SK-N-SH (cell line): ENCODE data around the gene SORCS3. TPM values are rescaled to one million over a fixed set of nuclear protein-coding genes. Genes with fewer than 3 reads are reported as not detected.

Source experiments
- CTCF ChIA-PET: fragments of 300-600, 350-600 bp; formaldehyde crosslinking; extraction: SDS; loops from one replicate; lab custom pipeline; 2021; lab: Yijun Ruan, JAX
- POLR2A ChIA-PET: fragments of 350-600 bp; sonication (Branson Sonifier 250); formaldehyde crosslinking; extraction: SDS; loops from one replicate; lab custom pipeline; 2020; ENCODE audit warnings: antibody characterized with exemption, inconsistent platforms; lab: Yijun Ruan, JAX
- DNase-seq: peaks from one replicate; pipeline ENCODE4 v3.0.0; 2012
- H2AFZ ChIP-seq: fragments of 200-600 bp; sonication (generic); 2 replicates; pipeline ENCODE4 v1.8.1; 2016; ENCODE audit warnings: antibody characterized with exemption, mild to moderate bottlenecking, low read depth
- H3F3A ChIP-seq: fragments of 200-600 bp; sonication (generic); replicated peaks from 2 replicates; pipeline ENCODE3; 2016; ENCODE audit warnings: antibody characterized with exemption, mild to moderate bottlenecking; ENCODE audit not compliant: insufficient read depth
- H3K27ac ChIP-seq, 2 experiments: fragments of 200-500 bp in 1 of 2; fragments of 200-600 bp in 1 of 2; sonication (Bioruptor generic) in 1 of 2; sonication (generic), shearing (Covaris generic) in 1 of 2; 2 replicates each; pipeline versions ENCODE4 v1.5.1 to v1.6.1; 2014 to 2016; ENCODE audit warnings: low read depth in 2 of 2, inconsistent platforms in 1 of 2, low read length in 1 of 2, mild to moderate bottlenecking in 1 of 2, mixed read lengths in 1 of 2
- H3K27me3 ChIP-seq: fragments of 200-600 bp; sonication (generic), shearing (Covaris generic); 2 replicates; pipeline ENCODE4 v1.6.1; 2016; ENCODE audit warnings: mixed run types; ENCODE audit not compliant: insufficient read depth
- H3K36me3 ChIP-seq, 2 experiments: fragments of 200-500 bp in 1 of 2; fragments of 200-600 bp in 1 of 2; sonication (Bioruptor generic) in 1 of 2; sonication (generic) in 1 of 2; replicated peaks in 1 of 2; 2 replicates each; pipeline versions ENCODE3 to v1.5.1; 2014 to 2016; ENCODE audit warnings: low read length in 1 of 2, mild to moderate bottlenecking in 1 of 2; ENCODE audit not compliant: insufficient read depth in 2 of 2, control insufficient read depth in 1 of 2
- H3K4me1 ChIP-seq, 2 experiments: fragments of 200-500 bp in 1 of 2; fragments of 200-600 bp in 1 of 2; sonication (Bioruptor generic) in 1 of 2; sonication (generic), shearing (Covaris generic) in 1 of 2; 2 replicates each; pipeline versions ENCODE4 v1.5.1 to v1.6.1; 2014 to 2016; ENCODE audit warnings: low read depth in 1 of 2, low read length in 1 of 2, mixed run types in 1 of 2; ENCODE audit not compliant: insufficient read depth in 2 of 2, control insufficient read depth in 1 of 2
- H3K4me2 ChIP-seq: fragments of 200-600 bp; sonication (generic), shearing (Covaris generic); 2 replicates; pipeline ENCODE4 v1.6.1; 2017; ENCODE audit warnings: mixed run types
- H3K4me3 ChIP-seq, 2 experiments: fragments of 200-500 bp in 1 of 2; fragments of 200-600 bp in 1 of 2; sonication (Bioruptor generic) in 1 of 2; sonication (generic), shearing (Covaris generic) in 1 of 2; 2 replicates each; pipeline versions ENCODE4 v1.5.1 to v1.8.1; 2014 to 2016; ENCODE audit warnings: low read depth in 2 of 2, inconsistent platforms in 1 of 2, low read length in 1 of 2, mild to moderate bottlenecking in 1 of 2, mixed read lengths in 1 of 2, moderate library complexity in 1 of 2
- H3K79me2 ChIP-seq: fragments of 200-600 bp; sonication (generic); 2 replicates; pipeline ENCODE4 v1.8.1; 2017; ENCODE audit warnings: mild to moderate bottlenecking; ENCODE audit not compliant: insufficient read depth
- H3K9ac ChIP-seq: fragments of 200-600 bp; sonication (generic); 2 replicates; pipeline ENCODE4 v1.6.1; 2017; ENCODE audit warnings: mixed run types
- H3K9me2 ChIP-seq: fragments of 200-600 bp; sonication (generic); 2 replicates; pipeline ENCODE4 v1.6.1; 2017; ENCODE audit warnings: mixed run types
- H3K9me3 ChIP-seq: fragments of 200-600 bp; sonication (generic); 2 replicates; pipeline ENCODE4 v1.6.1; 2017; ENCODE audit warnings: mixed run types, mild to moderate bottlenecking, moderate library complexity
- H4K20me1 ChIP-seq: fragments of 200-600 bp; sonication (generic); 2 replicates; pipeline ENCODE4 v1.6.1; 2017; ENCODE audit warnings: mild to moderate bottlenecking, mixed run types; ENCODE audit not compliant: insufficient read depth
- CHD2 ChIP-seq: fragments of 150-350 bp; IDR thresholded peaks from 2 replicates; pipeline ENCODE4 v1.6.1; 2018; ENCODE audit warnings: low read length; ENCODE audit not compliant: partially characterized antibody
- CTCF ChIP-seq: fragments of 200-600 bp; sonication (generic); IDR thresholded peaks from 2 replicates; pipeline ENCODE4 v1.6.1; 2017; ENCODE audit warnings: antibody characterized with exemption, mild to moderate bottlenecking, moderate library complexity
- ELF1 ChIP-seq: IDR thresholded peaks from 2 replicates; pipeline ENCODE4 v1.4.0; 2012
- EZH2phosphoT487 ChIP-seq: fragments of 200-600 bp; sonication (generic); IDR thresholded peaks from 2 replicates; pipeline ENCODE4 v1.6.1; 2017; ENCODE audit warnings: low read depth, mixed run types, mild to moderate bottlenecking, antibody characterized with exemption, moderate library complexity, borderline replicate concordance
- FOXJ3 ChIP-seq: sonication (generic); formaldehyde crosslinking; IDR thresholded peaks from 2 replicates; pipeline ENCODE4 v1.5.1; 2020; ENCODE audit warnings: mild to moderate bottlenecking, missing genetic modification reagents
- FOXM1 ChIP-seq: IDR thresholded peaks from 2 replicates; pipeline ENCODE4 v1.4.0; 2012; ENCODE audit warnings: low read depth, mild to moderate bottlenecking
- IRF3 ChIP-seq: fragments of 150-350 bp; IDR thresholded peaks from 2 replicates; pipeline ENCODE4 v1.6.1; 2016; ENCODE audit warnings: mild to moderate bottlenecking, low read depth, low read length
- MEF2A ChIP-seq: IDR thresholded peaks from 2 replicates; pipeline ENCODE4 v1.4.0; 2012; ENCODE audit warnings: low read depth, borderline replicate concordance
- MXI1 ChIP-seq: IDR thresholded peaks from 2 replicates; pipeline ENCODE4 v1.6.1; 2012; ENCODE audit warnings: mild to moderate bottlenecking, low read depth, low read length, improper control_type of control experiment
- NRF1 ChIP-seq: IDR thresholded peaks from 2 replicates; pipeline ENCODE4 v1.6.1; 2012; ENCODE audit warnings: low read depth, mild to moderate bottlenecking, low read length
- RCOR1 ChIP-seq: fragments of 150-350 bp; IDR thresholded peaks from 2 replicates; pipeline ENCODE4 v1.6.1; 2017; ENCODE audit warnings: antibody characterized with exemption, low read length
- RXRA ChIP-seq: IDR thresholded peaks from 2 replicates; pipeline ENCODE4 v1.4.0; 2012; ENCODE audit warnings: low read depth, mild to moderate bottlenecking, borderline replicate concordance
- SIN3A ChIP-seq: IDR thresholded peaks from 2 replicates; pipeline ENCODE4 v1.6.1; 2012; ENCODE audit warnings: low read depth, mild to moderate bottlenecking, low read length, moderate library complexity, borderline replicate concordance
- SMC3 ChIP-seq: IDR thresholded peaks from 2 replicates; pipeline ENCODE4 v1.6.1; 2012; ENCODE audit warnings: low read depth, low read length, improper control_type of control experiment
- TAF1 ChIP-seq: IDR thresholded peaks from 2 replicates; pipeline ENCODE4 v1.6.1; 2012; ENCODE audit warnings: low read depth, mild to moderate bottlenecking, low read length, moderate library complexity, borderline replicate concordance
- TCF12 ChIP-seq: IDR thresholded peaks from 2 replicates; pipeline ENCODE4 v1.4.0; 2012
- TEAD4 ChIP-seq: IDR thresholded peaks from 2 replicates; pipeline ENCODE4 v1.4.0; 2012; ENCODE audit warnings: mild to moderate bottlenecking, borderline replicate concordance; ENCODE audit not compliant: insufficient read depth
- USF2 ChIP-seq: fragments of 150-350 bp; IDR thresholded peaks from 2 replicates; pipeline ENCODE4 v1.6.1; 2017; ENCODE audit warnings: antibody characterized with exemption, low read length, low read depth, borderline replicate concordance
- YY1 ChIP-seq: IDR thresholded peaks from 2 replicates; pipeline ENCODE4 v1.4.0; 2012; ENCODE audit warnings: low read depth, mild to moderate bottlenecking
- WGBS: methylation state at CpG from one replicate; pipeline ENCODE4 v1.1.6; 2017; ENCODE audit warnings: low lambda C conversion rate; 5-methylcytosine and 5-hydroxymethylcytosine counted together
- polyA plus RNA-seq, 3 experiments: library from polyadenylated mRNA; depleted of rRNA; stranded (reverse); fragments of >200 nt; gene quantifications; 2 replicates each; pipeline ENCODE4 v1.2.3, GENCODE V29; 2012

The SORCS3 gene
- polyA plus RNA-seq, 1 of the 3 experiments (the other 2 are of a cell fraction): not detected

- Histone ChIP-seq H3F3A (no peaks in the 10 kb centered on the region), H3K9me2 (no peaks in the 10 kb centered on the region), H3K4me1 (peaks cover 0 to 18% of the 10 kb centered on the region in 2 experiments; a peak in 2 of 4 replicates), H3K9me3 (no peaks in the 10 kb centered on the region), H3K9ac (no peak overlapping the region), H4K20me1 (no peaks in the 10 kb centered on the region), H3K27me3 (no peaks in the 10 kb centered on the region), H3K4me2 (no peak overlapping the region), H3K4me3 (no peak overlapping the region), H2AFZ (no peak overlapping the region), H3K36me3 (no peaks in the 10 kb centered on the region), H3K27ac (no peak overlapping the region), H3K79me2 (no peaks in the 10 kb centered on the region)
- ChIA-PET CTCF (interaction anchor here (0.6 kb wide), 1 partner anchor 19 kb away, joined by 3 read pairs; no protein-coding TSS in a partner anchor), POLR2A (no interaction called here)
- 34% methylated on average over 6 of the region's 6 CpGs for WGBS
- TF ChIP-seq TAF1: no peak
- TF ChIP-seq CTCF: no peak
- TF ChIP-seq TEAD4: no peak
- TF ChIP-seq NRF1: no peak
- TF ChIP-seq FOXJ3 (CRISPR knock-in tag): no peak
- no peak for TF ChIP-seq USF2
- TF ChIP-seq ELF1: no peak
- TF ChIP-seq RXRA: no peak
- TF ChIP-seq CHD2: no peak
- no peak for TF ChIP-seq SIN3A
- TF ChIP-seq TCF12: no peak
- TF ChIP-seq MEF2A: no peak
- TF ChIP-seq RCOR1: no peak
- no peak for TF ChIP-seq FOXM1
- no peak for TF ChIP-seq YY1
- no peak for TF ChIP-seq IRF3
- TF ChIP-seq MXI1: no peak
- TF ChIP-seq EZH2phosphoT487: no peak
- no peak for TF ChIP-seq SMC3
- DNase-seq: no peak
Measured at GRCh38 chr10:104893701-104894100, 252.6 kb downstream of the SORCS3 start.
